Naive thymus-derived CD8-positive, alpha-beta T cell (primary cell): Measurements from ENCODE around the gene RICTOR. TPM values are rescaled to one million over a fixed set of nuclear protein-coding genes. Genes with fewer than 3 reads are reported as not detected.

Experiments used
- ATAC-seq, 2 donors: fragments of 150-1000 bp; cut with Tn5 transposase in 1 of 2; sonication (Bioruptor Pico), chemical (Tn5 transposase) in 1 of 2; 1 replicate in 1 of 2; 2 replicates in 1 of 2; pipeline ENCODE4 v1.10.0; 2021; ENCODE audit warnings: mild to moderate bottlenecking in 2 of 2, moderate library complexity in 2 of 2
- POLR2A ChIA-PET: fragments of 350-600 bp; sonication (Branson Sonifier 250); formaldehyde crosslinking; loops from one replicate; lab custom pipeline; 2021; ENCODE audit warnings: antibody characterized with exemption; lab: Charles Lee
- DNase-seq, 10 donors: peaks; one replicate each; pipeline versions ENCODE4 v3.0.0 to v3.0.0-alpha.2; 2020 to 2022
- H3K27ac Mint-ChIP-seq, 10 donors: one replicate each; pipeline ENCODE4 v1.8.0; 2020 to 2022; ENCODE audit warnings: mild to moderate bottlenecking in 10 of 10, mixed read lengths in 10 of 10, moderate library complexity in 4 of 10, inconsistent platforms in 1 of 10
- H3K27me3 Mint-ChIP-seq, 5 donors: one replicate each; pipeline ENCODE4 v1.8.0; 2021 to 2022; ENCODE audit warnings: mixed read lengths in 5 of 5
- H3K36me3 Mint-ChIP-seq, 3 donors: one replicate each; pipeline ENCODE4 v1.8.0; 2020 to 2022; ENCODE audit warnings: mixed read lengths in 3 of 3, mild to moderate bottlenecking in 2 of 3, inconsistent platforms in 1 of 3
- H3K4me1 Mint-ChIP-seq, 4 donors: one replicate each; pipeline ENCODE4 v1.8.0; 2021 to 2022; ENCODE audit warnings: mixed read lengths in 4 of 4
- H3K4me3 Mint-ChIP-seq, 10 donors: one replicate each; pipeline ENCODE4 v1.8.0; 2020 to 2022; ENCODE audit warnings: mild to moderate bottlenecking in 10 of 10, mixed read lengths in 10 of 10, moderate library complexity in 6 of 10, inconsistent platforms in 1 of 10
- H3K9me3 Mint-ChIP-seq, 9 donors: one replicate each; pipeline ENCODE4 v1.8.0; 2020 to 2022; ENCODE audit warnings: mixed read lengths in 9 of 9, mild to moderate bottlenecking in 3 of 9, inconsistent platforms in 1 of 9, moderate library complexity in 1 of 9
- polyA plus RNA-seq, 3 donors: library from polyadenylated mRNA; unstranded; fragments of 300-500 nt; fragmentation: Illumina TruSeq; gene quantifications; one replicate each; pipeline ENCODE4 v1.2.3, GENCODE V29; 2021
- total RNA-seq, 8 experiments: library from RNA in 2 of 8; stranded (reverse) in 2 of 8; gene quantifications; one replicate each; pipeline ENCODE4 v1.2.3 and lab custom pipeline; 2021 to 2026

RICTOR gene, protein sequence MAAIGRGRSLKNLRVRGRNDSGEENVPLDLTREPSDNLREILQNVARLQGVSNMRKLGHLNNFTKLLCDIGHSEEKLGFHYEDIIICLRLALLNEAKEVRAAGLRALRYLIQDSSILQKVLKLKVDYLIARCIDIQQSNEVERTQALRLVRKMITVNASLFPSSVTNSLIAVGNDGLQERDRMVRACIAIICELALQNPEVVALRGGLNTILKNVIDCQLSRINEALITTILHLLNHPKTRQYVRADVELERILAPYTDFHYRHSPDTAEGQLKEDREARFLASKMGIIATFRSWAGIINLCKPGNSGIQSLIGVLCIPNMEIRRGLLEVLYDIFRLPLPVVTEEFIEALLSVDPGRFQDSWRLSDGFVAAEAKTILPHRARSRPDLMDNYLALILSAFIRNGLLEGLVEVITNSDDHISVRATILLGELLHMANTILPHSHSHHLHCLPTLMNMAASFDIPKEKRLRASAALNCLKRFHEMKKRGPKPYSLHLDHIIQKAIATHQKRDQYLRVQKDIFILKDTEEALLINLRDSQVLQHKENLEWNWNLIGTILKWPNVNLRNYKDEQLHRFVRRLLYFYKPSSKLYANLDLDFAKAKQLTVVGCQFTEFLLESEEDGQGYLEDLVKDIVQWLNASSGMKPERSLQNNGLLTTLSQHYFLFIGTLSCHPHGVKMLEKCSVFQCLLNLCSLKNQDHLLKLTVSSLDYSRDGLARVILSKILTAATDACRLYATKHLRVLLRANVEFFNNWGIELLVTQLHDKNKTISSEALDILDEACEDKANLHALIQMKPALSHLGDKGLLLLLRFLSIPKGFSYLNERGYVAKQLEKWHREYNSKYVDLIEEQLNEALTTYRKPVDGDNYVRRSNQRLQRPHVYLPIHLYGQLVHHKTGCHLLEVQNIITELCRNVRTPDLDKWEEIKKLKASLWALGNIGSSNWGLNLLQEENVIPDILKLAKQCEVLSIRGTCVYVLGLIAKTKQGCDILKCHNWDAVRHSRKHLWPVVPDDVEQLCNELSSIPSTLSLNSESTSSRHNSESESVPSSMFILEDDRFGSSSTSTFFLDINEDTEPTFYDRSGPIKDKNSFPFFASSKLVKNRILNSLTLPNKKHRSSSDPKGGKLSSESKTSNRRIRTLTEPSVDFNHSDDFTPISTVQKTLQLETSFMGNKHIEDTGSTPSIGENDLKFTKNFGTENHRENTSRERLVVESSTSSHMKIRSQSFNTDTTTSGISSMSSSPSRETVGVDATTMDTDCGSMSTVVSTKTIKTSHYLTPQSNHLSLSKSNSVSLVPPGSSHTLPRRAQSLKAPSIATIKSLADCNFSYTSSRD (N-terminal part only)
- total RNA-seq: 100 to 1,000 TPM in 1 of 2 experiments, 10 to 100 TPM in 1; 93.4 to 102 TPM
- polyA plus RNA-seq: 10 to 100 TPM in 2 of 3 donors, 1 to 10 TPM in 1; 9.1 to 14.7 (median 11.2) TPM
- 78.6 to 256 (median 183) reads per million in 6 experiments for total RNA-seq (lab: John Stamatoyannopoulos, UW)

DNA sequence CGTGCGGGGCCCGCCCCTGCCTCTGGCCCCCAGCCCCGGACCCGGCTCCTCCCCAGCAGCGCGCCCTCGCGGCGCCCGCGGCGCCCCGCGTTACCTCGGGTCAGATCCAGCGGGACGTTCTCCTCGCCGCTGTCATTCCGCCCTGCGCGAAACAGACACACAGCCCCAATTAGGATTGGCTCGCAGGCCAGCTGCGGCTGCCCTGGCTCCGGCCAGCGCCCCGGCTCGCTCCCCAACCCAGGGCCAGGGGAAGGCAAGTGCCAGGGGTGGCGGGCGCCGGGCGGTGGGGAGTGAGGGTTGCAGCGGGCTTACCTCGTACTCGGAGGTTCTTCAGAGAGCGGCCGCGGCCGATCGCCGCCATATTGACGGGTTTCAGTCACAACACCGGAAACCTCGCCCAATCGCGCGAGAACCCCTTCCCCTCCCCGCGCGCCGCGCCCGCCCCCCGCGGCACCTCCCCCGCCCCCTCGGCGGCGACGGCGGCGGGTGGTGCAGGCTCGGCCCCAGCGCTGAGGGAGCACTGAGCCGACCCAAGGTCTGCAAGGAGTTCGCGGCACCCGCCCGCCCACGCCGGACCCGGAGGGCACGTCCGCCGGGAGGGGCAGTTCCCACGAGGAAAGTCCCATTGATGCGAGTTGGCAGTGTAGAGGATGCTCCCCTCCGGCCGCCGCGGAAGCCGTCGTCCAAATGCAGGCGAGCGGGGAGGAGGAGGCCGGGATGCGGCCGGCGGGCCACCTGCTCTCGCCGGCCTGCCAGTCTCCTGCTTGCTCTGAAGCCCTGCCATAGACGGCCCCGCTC lies at the start of gene RICTOR:
Gene RICTOR, minus strand, starts transcription at position 383 of the 798 bp plus-strand sequence. Its CDS starts 22 bp downstream, at position 361.
- H3K27me3 Mint-ChIP-seq: peaks cover 4 to 23% (median 16%) of the 10 kb centered on the region in 5 donors

DNA sequence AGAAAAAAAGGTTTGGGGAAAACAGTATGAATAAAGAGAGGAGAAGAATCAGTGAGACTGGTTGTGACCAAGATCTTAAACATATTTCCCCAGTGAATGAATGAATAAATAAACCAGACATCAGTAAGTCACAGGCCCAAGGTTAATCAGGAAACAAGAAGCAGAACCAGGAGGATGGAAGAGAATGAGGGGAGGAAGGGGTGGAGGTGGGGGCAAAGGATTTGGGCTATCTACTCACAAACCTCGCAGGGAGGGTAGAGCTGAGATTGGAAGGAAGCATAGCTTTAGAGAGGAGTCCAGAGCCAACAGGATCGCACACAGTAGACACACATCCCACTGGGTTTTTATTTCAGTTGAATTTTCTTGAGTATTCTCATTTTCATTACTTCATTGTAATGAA lies 47.7 kb upstream of the RICTOR start:
- H3K4me1 Mint-ChIP-seq: peaks cover 13 to 16% (median 15%) of the 10 kb centered on the region in 4 donors
- H3K27me3 Mint-ChIP-seq: no peaks in the 10 kb centered on the region
- H3K9me3 Mint-ChIP-seq: no peaks in the 10 kb centered on the region
- no peak overlapping the region for H3K4me3 Mint-ChIP-seq
- ATAC-seq (no peak), DNase-seq (no peak)
- H3K36me3 Mint-ChIP-seq: peaks cover 6 to 83% (median 19%) of the 10 kb centered on the region in 3 donors
- H3K27ac Mint-ChIP-seq: peak overlapping the region; percentile 2 to 90 (median 72)
- POLR2A ChIA-PET: no interaction called here

More for the DNA sequence above, at the start of gene RICTOR:
- peak; percentile 81 to 94 (median 90) for DNase-seq
- Mint-ChIP-seq H3K4me3 (peak within 1 kb of the TSS; percentile 90 to 98 (median 96)), H3K9me3 (no peaks in the 10 kb centered on the region), H3K36me3 (peaks cover 0 to 21% (median 11%) of the 10 kb centered on the region in 3 donors), H3K4me1 (peaks cover 15 to 56% (median 31%) of the 10 kb centered on the region in 4 donors), H3K27ac (peak within 1 kb of the TSS; percentile 94 to 99 (median 96))
- ATAC-seq: peak; percentile 68 to 73
- POLR2A ChIA-PET: interaction anchor here (0.8 to 1.6 kb wide), 4 partner anchors 13 to 144 kb away, joined by 3 to 4 read pairs (median 4); no protein-coding TSS in a partner anchor

DNA sequence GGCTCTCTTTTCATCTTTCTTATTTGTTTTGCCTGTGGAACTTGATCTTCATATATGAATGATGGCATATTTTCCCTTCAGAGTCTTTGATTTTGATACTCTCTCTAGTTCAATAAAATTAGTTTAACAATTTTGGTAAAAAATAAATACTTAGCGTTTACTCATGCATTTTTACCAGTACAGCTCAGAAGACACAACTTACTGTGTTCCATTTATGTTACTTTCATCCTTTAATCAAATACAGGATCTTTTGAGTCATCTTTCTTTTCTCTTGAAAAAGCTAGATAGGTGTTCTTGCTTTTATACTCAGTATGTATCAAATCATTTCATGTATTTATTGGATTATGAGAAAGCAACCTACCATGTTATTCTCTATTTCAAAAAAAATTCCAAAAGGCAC lies 47.1 kb upstream of the RICTOR start:
- DNase-seq (no peak), ATAC-seq (no peak)
- POLR2A ChIA-PET: interaction anchor here (0.5 kb wide), 1 partner anchor 155 kb away, joined by 5 read pairs; no protein-coding TSS in a partner anchor
- H3K9me3 Mint-ChIP-seq: no peaks in the 10 kb centered on the region
- H3K36me3 Mint-ChIP-seq: peaks cover 6 to 84% (median 21%) of the 10 kb centered on the region in 3 donors
- H3K27ac Mint-ChIP-seq: peak overlapping the region in 4 of 10 donors; percentile 25 to 69 (median 50)
- peaks cover 13 to 21% (median 18%) of the 10 kb centered on the region in 4 donors for H3K4me1 Mint-ChIP-seq
- H3K27me3 Mint-ChIP-seq: no peaks in the 10 kb centered on the region
- H3K4me3 Mint-ChIP-seq: no peak overlapping the region

DNA sequence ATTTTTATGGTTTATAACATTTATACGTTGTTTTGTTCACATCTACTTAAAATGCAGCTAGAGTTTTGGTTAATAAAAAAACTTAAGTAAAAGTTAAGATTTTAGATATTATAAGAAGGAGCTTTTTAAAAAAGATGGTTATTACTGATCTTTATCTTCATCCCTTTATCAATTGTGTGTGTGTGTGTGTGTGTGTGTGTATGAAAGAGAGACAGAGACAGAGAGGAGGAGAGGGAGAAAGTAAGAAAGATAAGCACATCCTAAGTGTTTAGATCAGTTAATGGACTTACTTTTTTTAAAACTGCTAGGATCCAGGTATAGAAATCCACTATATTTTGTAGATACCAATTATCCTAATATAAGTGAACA lies 45.8 kb upstream of the RICTOR start:
- Mint-ChIP-seq H3K27ac (peak overlapping the region in 8 of 10 donors; percentile 1 to 75 (median 57)), H3K27me3 (no peaks in the 10 kb centered on the region), H3K9me3 (no peaks in the 10 kb centered on the region), H3K36me3 (peaks cover 0 to 86% (median 22%) of the 10 kb centered on the region in 3 donors), H3K4me1 (peaks cover 15 to 29% (median 21%) of the 10 kb centered on the region in 4 donors), H3K4me3 (no peak overlapping the region)
- no peak for ATAC-seq
- DNase-seq: no peak
- POLR2A ChIA-PET: interaction anchor here (0.9 kb wide), 1 partner anchor 67 kb away, joined by 3 read pairs; no protein-coding TSS in a partner anchor

DNA sequence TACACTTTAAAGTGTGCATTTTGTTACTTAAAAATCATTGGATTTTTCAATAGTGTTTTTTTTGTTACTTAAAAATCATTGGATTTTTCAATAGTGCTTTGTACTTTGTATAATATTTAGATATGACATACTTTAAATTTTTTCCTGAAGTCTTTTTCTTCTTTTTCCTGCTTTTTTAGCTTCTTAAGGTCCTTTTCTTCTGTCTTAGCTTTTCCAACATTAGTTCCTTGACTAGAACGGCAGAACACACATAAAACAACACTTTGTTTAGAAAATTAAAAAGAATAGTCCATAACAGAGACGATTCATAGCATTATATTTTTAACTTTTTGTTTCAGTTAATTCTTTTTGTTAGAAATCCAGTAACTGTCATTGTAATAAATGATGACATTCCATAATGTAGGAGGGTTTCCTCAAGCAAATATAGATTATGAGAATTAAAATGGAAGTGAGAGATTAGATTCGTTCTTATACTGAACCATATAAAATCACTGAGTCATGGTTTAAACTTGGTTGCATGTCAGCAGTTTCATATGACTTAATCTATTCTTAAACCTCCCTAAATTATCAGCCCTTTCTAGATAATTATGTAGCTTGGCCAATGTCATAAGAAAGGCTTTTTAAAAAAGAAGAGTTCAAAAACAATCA lies 45.3 kb upstream of the RICTOR start:
- Mint-ChIP-seq H3K9me3 (no peaks in the 10 kb centered on the region), H3K4me1 (peaks cover 15 to 31% (median 23%) of the 10 kb centered on the region in 4 donors), H3K4me3 (no peak overlapping the region), H3K36me3 (peaks cover 0 to 86% (median 22%) of the 10 kb centered on the region in 3 donors), H3K27ac (peak overlapping the region in 6 of 10 donors; percentile 14 to 85 (median 54)), H3K27me3 (no peaks in the 10 kb centered on the region)
- DNase-seq: no peak
- no peak for ATAC-seq
- POLR2A ChIA-PET: interaction anchor here (0.9 kb wide), 1 partner anchor 68 kb away, joined by 3 read pairs; no protein-coding TSS in a partner anchor

DNA sequence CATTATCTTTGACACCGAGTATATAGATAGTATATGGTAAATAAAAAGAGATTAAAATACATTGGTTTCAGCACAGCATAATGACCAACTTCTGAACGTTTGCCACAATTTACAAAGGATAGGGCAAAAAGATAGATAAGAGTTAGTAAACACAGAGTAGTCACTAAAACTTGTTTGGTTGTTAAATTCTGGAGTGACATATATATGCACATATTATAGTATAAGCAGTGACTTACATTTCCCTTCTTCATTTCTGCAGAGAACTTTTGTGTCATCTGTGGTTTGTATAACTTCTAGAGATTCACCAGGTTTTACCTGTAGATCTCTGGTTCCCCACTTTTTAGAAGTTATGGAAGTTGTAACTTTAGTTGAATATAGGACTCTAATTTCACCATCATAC lies 44.4 kb upstream of the RICTOR start:
- H3K4me1 Mint-ChIP-seq: peaks cover 15 to 35% (median 23%) of the 10 kb centered on the region in 4 donors
- no peaks in the 10 kb centered on the region for H3K9me3 Mint-ChIP-seq
- ATAC-seq: no peak
- POLR2A ChIA-PET: interaction anchor here (0.5 kb wide), 1 partner anchor 77 kb away, joined by 3 read pairs; no protein-coding TSS in a partner anchor
- H3K27ac Mint-ChIP-seq: peak overlapping the region in 6 of 10 donors; percentile 35 to 92 (median 65)
- no peak for DNase-seq
- H3K27me3 Mint-ChIP-seq: no peaks in the 10 kb centered on the region
- no peak overlapping the region for H3K4me3 Mint-ChIP-seq
- peaks cover 0 to 87% (median 19%) of the 10 kb centered on the region in 3 donors for H3K36me3 Mint-ChIP-seq

DNA sequence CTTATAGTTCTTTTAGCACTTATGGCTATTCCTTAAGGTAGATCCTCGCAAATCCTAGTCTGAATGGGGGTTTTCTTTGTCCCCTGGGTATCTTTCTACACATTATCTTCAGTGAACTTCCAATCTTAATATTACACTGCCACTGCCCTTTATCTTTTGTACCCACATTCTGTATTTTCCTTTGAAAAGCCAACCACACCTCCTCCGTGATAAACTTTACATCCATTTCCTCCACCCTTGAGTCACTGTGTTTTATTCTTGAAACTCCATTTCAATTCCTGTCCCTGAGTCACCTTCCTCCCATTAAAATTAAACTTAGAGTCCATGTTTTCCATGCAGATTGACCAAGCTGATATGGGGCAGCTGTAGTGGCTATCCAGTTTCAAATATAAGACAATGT lies 43.2 kb upstream of the RICTOR start:
- no peak for ATAC-seq
- Mint-ChIP-seq H3K27me3 (no peaks in the 10 kb centered on the region), H3K9me3 (no peaks in the 10 kb centered on the region), H3K27ac (peak overlapping the region in 9 of 10 donors; percentile 64 to 92 (median 79)), H3K4me3 (peak overlapping the region in 1 of 10 donors; percentile 42), H3K36me3 (peaks cover 0 to 91% (median 21%) of the 10 kb centered on the region in 3 donors), H3K4me1 (peaks cover 15 to 35% (median 23%) of the 10 kb centered on the region in 4 donors)
- DNase-seq: no peak
- POLR2A ChIA-PET: interaction anchor here (0.6 to 1.0 kb wide), 2 partner anchors 17 to 38 kb away, joined by 3 read pairs; no protein-coding TSS in a partner anchor

DNA sequence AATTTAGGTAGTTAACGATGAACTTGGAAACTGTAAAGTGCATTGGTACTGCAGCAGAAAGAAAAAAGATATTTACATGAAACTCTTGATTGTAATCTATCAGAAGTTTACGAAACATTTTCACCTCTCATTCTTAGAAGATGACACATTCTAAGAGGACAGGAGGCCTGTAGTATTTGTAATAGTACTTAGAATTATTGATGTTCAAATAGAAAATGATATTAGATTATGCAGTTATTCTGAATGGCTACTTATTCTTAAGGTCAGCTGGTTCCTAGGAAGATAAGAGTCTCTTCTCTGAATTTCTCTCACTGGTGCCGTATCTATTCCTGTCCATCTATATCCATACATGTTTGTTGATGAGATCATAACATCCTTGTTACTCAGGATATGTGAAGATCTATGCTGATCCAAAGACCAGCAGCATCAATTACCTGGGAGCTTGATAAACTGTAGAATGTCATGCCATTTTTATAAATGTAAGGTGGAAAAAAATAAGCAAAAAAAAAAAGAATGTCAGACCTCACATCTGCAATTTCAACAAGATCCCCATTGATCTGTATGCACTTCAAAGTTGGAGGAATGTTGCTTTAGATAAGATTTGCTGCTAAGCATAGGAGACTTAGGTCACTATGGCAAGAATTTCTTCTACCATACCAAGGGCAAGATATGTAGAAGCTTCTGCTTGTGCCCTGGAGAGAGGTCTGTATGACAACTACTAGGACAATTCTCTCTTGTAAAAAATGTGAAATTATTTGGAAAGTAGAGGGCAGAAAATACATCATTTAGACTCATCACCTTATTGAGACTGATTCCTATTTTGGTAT lies 42.4 kb upstream of the RICTOR start:
- Mint-ChIP-seq H3K36me3 (peaks cover 0 to 88% (median 21%) of the 10 kb centered on the region in 3 donors), H3K27me3 (no peaks in the 10 kb centered on the region), H3K4me1 (peaks cover 12 to 32% (median 18%) of the 10 kb centered on the region in 4 donors), H3K27ac (peak overlapping the region in 9 of 10 donors; percentile 23 to 84 (median 44)), H3K9me3 (no peaks in the 10 kb centered on the region), H3K4me3 (no peak overlapping the region)
- POLR2A ChIA-PET: interaction anchor here (1.0 to 1.1 kb wide), 2 partner anchors 15 to 16 kb away, joined by 3 read pairs; no protein-coding TSS in a partner anchor
- no peak for DNase-seq
- no peak for ATAC-seq

DNA sequence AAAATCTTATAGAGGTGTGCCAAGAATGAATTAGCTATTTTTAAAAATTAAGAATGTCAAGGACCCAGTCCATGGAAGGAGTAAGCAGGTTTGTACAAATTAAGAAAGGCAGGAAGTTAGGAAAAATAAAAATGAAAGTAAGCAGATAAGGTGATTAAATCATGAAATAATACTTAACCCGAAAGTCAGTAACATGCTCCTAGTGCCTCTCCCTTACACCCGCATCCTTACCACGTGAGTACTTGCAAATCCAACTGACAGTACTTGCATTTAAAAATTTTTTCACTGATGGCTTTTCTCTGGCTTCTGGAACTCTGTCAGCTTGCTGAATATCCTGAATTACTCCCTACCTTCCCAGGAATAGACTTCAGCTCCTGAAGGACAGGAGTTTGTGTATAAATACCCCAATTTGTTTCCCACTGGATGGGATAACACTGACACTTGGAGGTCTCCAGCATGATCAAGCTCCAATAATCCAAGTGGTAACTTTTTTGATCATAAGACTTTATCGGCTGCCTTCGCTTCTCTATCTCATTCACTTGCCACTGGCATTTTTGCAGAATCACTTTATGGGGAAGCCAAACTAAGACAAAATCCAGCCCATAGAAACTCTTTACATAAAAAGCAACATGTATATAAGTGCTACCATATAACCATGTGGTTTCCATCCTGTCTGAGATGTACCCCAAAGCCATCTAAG lies 41.6 kb upstream of the RICTOR start:
- peaks cover 0 to 86% (median 19%) of the 10 kb centered on the region in 3 donors for H3K36me3 Mint-ChIP-seq
- H3K4me1 Mint-ChIP-seq: peaks cover 12 to 32% (median 18%) of the 10 kb centered on the region in 4 donors
- H3K9me3 Mint-ChIP-seq: no peaks in the 10 kb centered on the region
- no peak for ATAC-seq
- H3K4me3 Mint-ChIP-seq: no peak overlapping the region
- no peak for DNase-seq
- H3K27ac Mint-ChIP-seq: peak overlapping the region in 9 of 10 donors; percentile 29 to 80 (median 64)
- POLR2A ChIA-PET: interaction anchor here (0.6 to 1.1 kb wide), 2 partner anchors 16 to 147 kb away, joined by 3 to 4 read pairs; no protein-coding TSS in a partner anchor
- no peaks in the 10 kb centered on the region for H3K27me3 Mint-ChIP-seq
